Activated naive CD8-positive, alpha-beta T cell (primary cell): ENCODE measurements around the gene MSH3.

Experiments used
- H3K27ac Mint-ChIP-seq: one replicate; pipeline ENCODE4 v1.8.0; 2021; ENCODE audit warnings: mixed read lengths
- H3K27me3 Mint-ChIP-seq: one replicate; pipeline ENCODE4 v1.8.0; 2021; ENCODE audit warnings: mixed read lengths
- H3K36me3 Mint-ChIP-seq: one replicate; pipeline ENCODE4 v1.8.0; 2021; ENCODE audit warnings: mixed read lengths
- H3K4me1 Mint-ChIP-seq: one replicate; pipeline ENCODE4 v1.8.0; 2021; ENCODE audit warnings: low read depth, mixed read lengths
- H3K4me3 Mint-ChIP-seq: one replicate; pipeline ENCODE4 v1.8.0; 2021; ENCODE audit warnings: mild to moderate bottlenecking, mixed read lengths
- H3K9me3 Mint-ChIP-seq: one replicate; pipeline ENCODE4 v1.8.0; 2021; ENCODE audit warnings: low read depth, mixed read lengths

MSH3 gene

GRCh38 chr5:80915716-80916115 is 261.3 kb downstream of the MSH3 start:
- Mint-ChIP-seq H3K36me3 (peaks cover 7% of the 10 kb centered on the region), H3K4me1 (peaks cover 2% of the 10 kb centered on the region), H3K9me3 (peaks cover 5% of the 10 kb centered on the region)

GRCh38 chr5:80916676-80917075 is 262.2 kb downstream of the MSH3 start:
- peaks cover 5% of the 10 kb centered on the region for H3K9me3 Mint-ChIP-seq
- H3K4me1 Mint-ChIP-seq, result peaks cover 2% of the 10 kb centered on the region
- H3K36me3 Mint-ChIP-seq, result peaks cover 4% of the 10 kb centered on the region
- H3K27me3 Mint-ChIP-seq, result no peaks in the 10 kb centered on the region
- no peak overlapping the region for H3K4me3 Mint-ChIP-seq
- H3K27ac Mint-ChIP-seq, result no peak overlapping the region

More at GRCh38 chr5:80915716-80916115, 261.3 kb downstream of the MSH3 start:
- no peak overlapping the region for H3K4me3 Mint-ChIP-seq
- H3K27me3 Mint-ChIP-seq, result no peaks in the 10 kb centered on the region
- no peak overlapping the region for H3K27ac Mint-ChIP-seq

- no peak overlapping the region for H3K27ac Mint-ChIP-seq
- H3K4me1 Mint-ChIP-seq, result peaks cover 2% of the 10 kb centered on the region
- no peaks in the 10 kb centered on the region for H3K27me3 Mint-ChIP-seq
- H3K9me3 Mint-ChIP-seq, result no peaks in the 10 kb centered on the region
- H3K36me3 Mint-ChIP-seq, result no peaks in the 10 kb centered on the region
- no peak overlapping the region for H3K4me3 Mint-ChIP-seq
These were observed 263.2 kb downstream of the MSH3 start for GRCh38 chr5:80917631-80918030.

GRCh38 chr5:80919678-80920196 is 265.3 kb downstream of the MSH3 start:
- H3K9me3 Mint-ChIP-seq, result peaks cover 3% of the 10 kb centered on the region
- H3K27me3 Mint-ChIP-seq, result no peaks in the 10 kb centered on the region
- no peak overlapping the region for H3K4me3 Mint-ChIP-seq
- no peaks in the 10 kb centered on the region for H3K36me3 Mint-ChIP-seq
- peaks cover 2% of the 10 kb centered on the region for H3K4me1 Mint-ChIP-seq
- no peak overlapping the region for H3K27ac Mint-ChIP-seq

GRCh38 chr5:80920333-80920732 is 265.9 kb downstream of the MSH3 start:
- Mint-ChIP-seq H3K27ac (no peak overlapping the region), H3K9me3 (peaks cover 3% of the 10 kb centered on the region), H3K36me3 (no peaks in the 10 kb centered on the region), H3K4me1 (peaks cover 2% of the 10 kb centered on the region), H3K27me3 (no peaks in the 10 kb centered on the region), H3K4me3 (no peak overlapping the region)

GRCh38 chr5:80921026-80921425 is 266.6 kb downstream of the MSH3 start:
- Mint-ChIP-seq H3K27me3 (no peaks in the 10 kb centered on the region), H3K9me3 (peaks cover 3% of the 10 kb centered on the region), H3K27ac (no peak overlapping the region), H3K36me3 (no peaks in the 10 kb centered on the region), H3K4me3 (no peak overlapping the region), H3K4me1 (peaks cover 2% of the 10 kb centered on the region)

GRCh38 chr5:80925931-80926330 is 271.5 kb downstream of the MSH3 start:
- no peak overlapping the region for H3K27ac Mint-ChIP-seq
- H3K4me1 Mint-ChIP-seq, result peaks cover 11% of the 10 kb centered on the region
- no peaks in the 10 kb centered on the region for H3K36me3 Mint-ChIP-seq
- no peaks in the 10 kb centered on the region for H3K27me3 Mint-ChIP-seq
- H3K4me3 Mint-ChIP-seq, result no peak overlapping the region
- H3K9me3 Mint-ChIP-seq, result peaks cover 3% of the 10 kb centered on the region
